Measurements from ENCODE around the gene LARP4B. TPM values are rescaled to one million over a fixed set of nuclear protein-coding genes. Genes with fewer than 3 reads are reported as not detected.
A peak's percentile ranks its signal among the peaks of the same experiment; 100 is the strongest.

Gene LARP4B
- total and polyA plus RNA-seq, 2 of the 13 experiments (the other 11 are each of a cell fraction or from before 2014, with no cell fraction given): 19.5 to 30.2 TPM

GRCh38 chr10:788796-789748, 142.4 kb downstream of the LARP4B start (continued):
- 0 out of 2 replicates have a peak, but pooled peaks have one; percentile 20 for TF ChIP-seq ZNF607 (CRISPR knock-in tag; IDR thresholded peaks at IDR 0.05; ENCODE audit: borderline replicate concordance)
- no peak for TF ChIP-seq PCBP2 (optimal IDR thresholded peaks at IDR 0.05; ENCODE audit: low read depth, low read length, poor library complexity, severe bottlenecking)
- TF ChIP-seq, protein P1, sequence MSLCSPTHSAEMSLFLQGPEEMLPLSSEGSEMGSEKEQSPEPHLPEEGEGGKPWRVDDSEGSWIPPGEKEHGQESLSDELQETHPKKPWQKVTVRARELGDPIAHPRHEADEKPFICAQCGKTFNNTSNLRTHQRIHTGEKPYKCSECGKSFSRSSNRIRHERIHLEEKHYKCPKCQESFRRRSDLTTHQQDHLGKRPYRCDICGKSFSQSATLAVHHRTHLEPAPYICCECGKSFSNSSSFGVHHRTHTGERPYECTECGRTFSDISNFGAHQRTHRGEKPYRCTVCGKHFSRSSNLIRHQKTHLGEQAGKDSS (CRISPR knock-in tag; IDR thresholded peaks at IDR 0.05; ENCODE audit: borderline replicate concordance, low read depth): no peak
- TF ChIP-seq, protein P2, sequence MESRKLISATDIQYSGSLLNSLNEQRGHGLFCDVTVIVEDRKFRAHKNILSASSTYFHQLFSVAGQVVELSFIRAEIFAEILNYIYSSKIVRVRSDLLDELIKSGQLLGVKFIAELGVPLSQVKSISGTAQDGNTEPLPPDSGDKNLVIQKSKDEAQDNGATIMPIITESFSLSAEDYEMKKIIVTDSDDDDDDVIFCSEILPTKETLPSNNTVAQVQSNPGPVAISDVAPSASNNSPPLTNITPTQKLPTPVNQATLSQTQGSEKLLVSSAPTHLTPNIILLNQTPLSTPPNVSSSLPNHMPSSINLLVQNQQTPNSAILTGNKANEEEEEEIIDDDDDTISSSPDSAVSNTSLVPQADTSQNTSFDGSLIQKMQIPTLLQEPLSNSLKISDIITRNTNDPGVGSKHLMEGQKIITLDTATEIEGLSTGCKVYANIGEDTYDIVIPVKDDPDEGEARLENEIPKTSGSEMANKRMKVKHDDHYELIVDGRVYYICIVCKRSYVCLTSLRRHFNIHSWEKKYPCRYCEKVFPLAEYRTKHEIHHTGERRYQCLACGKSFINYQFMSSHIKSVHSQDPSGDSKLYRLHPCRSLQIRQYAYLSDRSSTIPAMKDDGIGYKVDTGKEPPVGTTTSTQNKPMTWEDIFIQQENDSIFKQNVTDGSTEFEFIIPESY (CRISPR knock-in tag; IDR thresholded peaks at IDR 0.05): peak; percentile 29; the same call in 1 of the 2 replicates
- no peak; the same call in 1 of the 2 replicates for TF ChIP-seq CHCHD3 (CRISPR knock-in tag; IDR thresholded peaks at IDR 0.05)
- no peak for TF ChIP-seq TBX3 (IDR thresholded peaks at IDR 0.05; ENCODE audit: borderline replicate concordance)
- no peak for TF ChIP-seq ZNF329 (CRISPR knock-in tag; IDR thresholded peaks at IDR 0.05; ENCODE audit: low read depth)
- TF ChIP-seq FOXA1 (IDR thresholded peaks at IDR 0.05): no peak
- no peak for TF ChIP-seq FOXA1 (CRISPR knock-in tag; IDR thresholded peaks at IDR 0.05)
- TF ChIP-seq STAT6 (CRISPR knock-in tag; IDR thresholded peaks at IDR 0.05; ENCODE audit: borderline replicate concordance): no peak
- TF ChIP-seq, protein P3, sequence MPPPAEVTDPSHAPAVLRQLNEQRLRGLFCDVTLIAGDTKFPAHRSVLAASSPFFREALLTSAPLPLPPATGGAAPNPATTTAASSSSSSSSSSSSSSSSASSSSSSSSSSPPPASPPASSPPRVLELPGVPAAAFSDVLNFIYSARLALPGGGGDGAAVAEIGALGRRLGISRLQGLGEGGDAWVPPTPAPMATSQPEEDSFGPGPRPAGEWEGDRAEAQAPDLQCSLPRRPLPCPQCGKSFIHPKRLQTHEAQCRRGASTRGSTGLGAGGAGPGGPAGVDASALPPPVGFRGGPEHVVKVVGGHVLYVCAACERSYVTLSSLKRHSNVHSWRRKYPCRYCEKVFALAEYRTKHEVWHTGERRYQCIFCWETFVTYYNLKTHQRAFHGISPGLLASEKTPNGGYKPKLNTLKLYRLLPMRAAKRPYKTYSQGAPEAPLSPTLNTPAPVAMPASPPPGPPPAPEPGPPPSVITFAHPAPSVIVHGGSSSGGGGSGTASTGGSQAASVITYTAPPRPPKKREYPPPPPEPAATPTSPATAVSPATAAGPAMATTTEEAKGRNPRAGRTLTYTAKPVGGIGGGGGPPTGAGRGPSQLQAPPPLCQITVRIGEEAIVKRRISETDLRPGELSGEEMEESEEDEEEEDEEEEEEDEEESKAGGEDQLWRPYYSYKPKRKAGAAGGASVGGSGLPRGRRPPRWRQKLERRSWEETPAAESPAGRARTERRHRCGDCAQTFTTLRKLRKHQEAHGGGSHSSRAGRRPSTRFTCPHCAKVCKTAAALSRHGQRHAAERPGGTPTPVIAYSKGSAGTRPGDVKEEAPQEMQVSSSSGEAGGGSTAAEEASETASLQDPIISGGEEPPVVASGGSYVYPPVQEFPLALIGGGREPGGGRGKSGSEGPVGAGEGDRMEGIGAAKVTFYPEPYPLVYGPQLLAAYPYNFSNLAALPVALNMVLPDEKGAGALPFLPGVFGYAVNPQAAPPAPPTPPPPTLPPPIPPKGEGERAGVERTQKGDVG (CRISPR knock-in tag; IDR thresholded peaks at IDR 0.05; ENCODE audit: borderline replicate concordance): peak; percentile 79; the same call in 1 of the 2 replicates
- TF ChIP-seq CBX5 (CRISPR knock-in tag; IDR thresholded peaks at IDR 0.05; ENCODE audit: borderline replicate concordance): peak; percentile 62; the same call in 1 of the 2 replicates
- 0 out of 2 replicates have a peak, but pooled peaks have one; percentile 12 for TF ChIP-seq MATR3 (CRISPR knock-in tag; IDR thresholded peaks at IDR 0.05)
- peak; percentile 74 for TF ChIP-seq ZNF501 (CRISPR knock-in tag; IDR thresholded peaks at IDR 0.05)
- no peak for TF ChIP-seq ZBTB46 (CRISPR knock-in tag; IDR thresholded peaks at IDR 0.05; ENCODE audit: borderline replicate concordance)
- no peak for TF ChIP-seq ZNF615 (CRISPR knock-in tag; IDR thresholded peaks at IDR 0.05; ENCODE audit: borderline replicate concordance)
